ENCODE measurements around the gene DLGAP1. TPM values are rescaled to one million over a fixed set of nuclear protein-coding genes. Genes with fewer than 3 reads are reported as not detected.

The DLGAP1 gene
- total RNA-seq, 1 experiment from 2014 or later, result 23.2 TPM

- peak overlapping the region; percentile 58 for H3K18ac ChIP-seq (ENCODE audit: insufficient read length, low read depth, low read length)
- H3K79me1 ChIP-seq (ENCODE audit: insufficient read depth, low read depth, low read length, poor library complexity, severe bottlenecking), result no peaks in the 10 kb centered on the region
- peak overlapping the region; percentile 70 for H3K27ac ChIP-seq (ENCODE audit: insufficient read length, low read depth, low read length)
- no peaks in the 10 kb centered on the region for H3K9me3 ChIP-seq (ENCODE audit: control insufficient read depth, low read depth, low read length)
- Mint-ChIP-seq H3K4me1 (peaks cover 36 to 37% of the 10 kb centered on the region in 2 experiments), H3K36me3 (ENCODE audit: insufficient read depth in 1 of 3, low read depth in 3 of 3) (peaks cover 38 to 45% (median 45%) of the 10 kb centered on the region in 3 experiments), H3K27me3 (ENCODE audit: low read depth) (peaks cover 2% of the 10 kb centered on the region; the same call in 1 of the 2 replicates), H3K27ac (peak overlapping the region; percentile 90 to 99 (median 96)), H3K4me3 (peak overlapping the region; percentile 98 to 99), H3K9me3 (peaks cover 4 to 17% of the 10 kb centered on the region in 2 experiments; a peak in 4 of 5 replicates)
- WGBS (ENCODE audit: extremely low coverage, insufficient read length, low lambda C conversion rate), result no CpG with 5 or more reads among the region's 50 CpGs
- no peak overlapping the region for H3K56ac ChIP-seq (ENCODE audit: insufficient read length, low read depth, low read length)
- H2BK12ac ChIP-seq (ENCODE audit: insufficient read length, low read depth, low read length), result no peak overlapping the region
- H2BK120ac ChIP-seq (ENCODE audit: low read depth, low read length, poor library complexity, severe bottlenecking), result no peak overlapping the region
- H3T11ph ChIP-seq (ENCODE audit: low read length), result no peak overlapping the region
- H2BK20ac ChIP-seq (ENCODE audit: low read depth, low read length, poor library complexity, severe bottlenecking), result no peak overlapping the region
- DNase-seq, result peak; percentile 70
- no peak overlapping the region for H2AK5ac ChIP-seq (ENCODE audit: insufficient read length, low read length)
- H3K4ac ChIP-seq (ENCODE audit: low read depth, low read length), result no peak overlapping the region
- no peaks in the 10 kb centered on the region for H4K20me1 ChIP-seq (ENCODE audit: control insufficient read depth, insufficient read depth, insufficient read length)
- peak overlapping the region; percentile 96 for H3K9ac ChIP-seq (ENCODE audit: extremely low read depth, insufficient read length, low read length)
- no peak for TF ChIP-seq CTCF (conservative IDR thresholded peaks at IDR 0.05)
- peaks cover 47% of the 10 kb centered on the region; the same call in 1 of the 2 replicates for H3K79me2 ChIP-seq (ENCODE audit: insufficient read depth, low read length)
- H3K23me2 ChIP-seq (ENCODE audit: insufficient read length, low read depth, low read length, poor library complexity, severe bottlenecking), result peaks cover 32% of the 10 kb centered on the region
- H4K8ac ChIP-seq (replicated peaks; ENCODE audit: insufficient read length, low read depth, low read length), result no peak overlapping the region
- no peak overlapping the region for H4K5ac ChIP-seq (ENCODE audit: insufficient read length, low read depth, low read length)
- H3K27me3 ChIP-seq (ENCODE audit: insufficient read depth, low read length), result no peaks in the 10 kb centered on the region
- H3K4me1 ChIP-seq (ENCODE audit: insufficient read depth, low read length), result peaks cover 11% of the 10 kb centered on the region
- no peak overlapping the region for H3K23ac ChIP-seq (ENCODE audit: insufficient read length, low read depth, low read length)
- H3K4me2 ChIP-seq (ENCODE audit: insufficient read depth, insufficient read length, low read length), result peak overlapping the region; percentile 97
- H3K14ac ChIP-seq (ENCODE audit: insufficient read depth, low read length), result peak overlapping the region; percentile 64; the same call in 1 of the 2 replicates
- H4K91ac ChIP-seq (ENCODE audit: insufficient read length, low read depth, low read length), result no peak overlapping the region
- no peak overlapping the region for H2BK5ac ChIP-seq (ENCODE audit: insufficient read length, low read length)
- H2AFZ ChIP-seq (ENCODE audit: low read length), result no peak overlapping the region
- H2BK15ac ChIP-seq (ENCODE audit: low read depth, low read length), result no peak overlapping the region
Measured at GRCh38 chr18:3451183-3451988, 1003.7 kb downstream of the DLGAP1 start.
